COLO829 (cell line): ENCODE data around the gene TPPP2.

ENCODE experiments used
- DNase-seq: peaks from one replicate; pipeline ENCODE4 v3.0.0; 2012; ENCODE audit warnings: low spot score

The TPPP2 gene

GRCh38 chr14:21077672-21078071, 47.7 kb downstream of the TPPP2 start:
- no peak for DNase-seq

GRCh38 chr14:21078287-21078686, 48.3 kb downstream of the TPPP2 start:
- no peak for DNase-seq

DNA sequence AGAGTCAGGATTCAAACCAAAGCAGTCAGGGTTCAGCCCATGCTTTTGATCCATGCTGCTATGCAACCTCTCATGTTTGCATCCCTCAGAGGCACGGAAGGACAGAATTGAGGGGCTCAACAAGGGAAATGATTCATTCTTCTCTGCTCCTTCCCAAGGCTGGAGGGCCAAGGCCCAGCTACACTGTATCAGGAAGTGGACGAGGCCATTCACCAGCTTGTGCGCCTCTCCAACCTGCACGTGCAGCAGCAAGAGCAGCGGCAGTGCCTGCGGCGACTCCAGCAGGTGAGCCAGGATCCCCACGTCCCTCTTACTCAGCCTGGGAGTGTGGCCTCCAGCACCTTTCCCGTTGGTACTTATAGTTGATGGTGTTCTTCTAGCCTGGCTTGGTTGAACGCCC, 48.7 kb downstream of the TPPP2 start:
- no peak for DNase-seq

- no peak for DNase-seq
These were observed 51.6 kb downstream of the TPPP2 start for GRCh38 chr14:21081521-21082142.
